Measurements from ENCODE around the gene RCC2.

DNA sequence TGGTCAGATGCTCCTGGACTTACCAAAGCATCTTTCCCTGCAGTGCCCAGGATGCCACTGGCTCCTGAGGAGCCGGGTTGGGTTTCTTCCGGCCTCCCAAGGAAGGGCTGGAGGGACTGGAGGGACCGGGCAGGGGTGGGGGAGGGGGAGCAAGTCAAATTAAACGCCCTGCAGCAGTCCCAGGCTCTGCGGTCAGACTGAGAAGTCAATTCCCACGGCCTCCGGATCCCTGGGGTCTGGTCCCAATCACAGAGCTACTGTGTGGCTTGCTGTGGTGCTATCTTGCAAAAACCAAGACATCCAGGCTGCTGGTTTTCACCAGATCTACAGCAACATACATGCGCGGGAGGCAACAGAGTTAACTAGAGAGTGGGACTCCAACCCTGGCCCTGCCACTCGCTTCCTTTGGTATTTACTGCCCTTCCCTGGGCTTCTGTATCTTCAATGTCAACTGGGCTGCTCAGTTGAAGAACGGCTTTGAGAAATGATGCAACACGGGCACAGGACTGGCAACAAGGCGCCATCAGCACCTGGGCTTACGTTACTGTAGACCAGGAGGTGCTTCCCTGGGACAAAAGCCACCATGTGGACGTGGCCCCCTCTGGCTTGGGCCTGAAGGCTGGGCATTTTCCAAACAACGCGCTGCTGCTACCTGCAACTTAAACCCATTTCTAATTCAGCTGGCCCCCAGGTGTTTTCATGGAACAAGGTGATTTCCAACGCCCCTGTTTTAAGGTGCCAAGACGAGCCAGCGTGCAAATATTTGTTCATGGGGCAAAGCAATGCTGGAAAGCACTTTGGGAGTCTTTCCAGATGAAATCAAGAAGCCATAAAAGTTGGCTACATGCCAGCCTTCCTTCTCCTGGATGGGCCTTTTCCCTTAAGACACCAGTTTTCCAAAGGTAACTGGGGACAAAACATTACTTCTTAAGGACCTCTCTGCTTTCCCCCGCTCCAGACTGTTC lies 11.5 kb downstream of the RCC2 start:
- TF ChIP-seq, protein P1, sequence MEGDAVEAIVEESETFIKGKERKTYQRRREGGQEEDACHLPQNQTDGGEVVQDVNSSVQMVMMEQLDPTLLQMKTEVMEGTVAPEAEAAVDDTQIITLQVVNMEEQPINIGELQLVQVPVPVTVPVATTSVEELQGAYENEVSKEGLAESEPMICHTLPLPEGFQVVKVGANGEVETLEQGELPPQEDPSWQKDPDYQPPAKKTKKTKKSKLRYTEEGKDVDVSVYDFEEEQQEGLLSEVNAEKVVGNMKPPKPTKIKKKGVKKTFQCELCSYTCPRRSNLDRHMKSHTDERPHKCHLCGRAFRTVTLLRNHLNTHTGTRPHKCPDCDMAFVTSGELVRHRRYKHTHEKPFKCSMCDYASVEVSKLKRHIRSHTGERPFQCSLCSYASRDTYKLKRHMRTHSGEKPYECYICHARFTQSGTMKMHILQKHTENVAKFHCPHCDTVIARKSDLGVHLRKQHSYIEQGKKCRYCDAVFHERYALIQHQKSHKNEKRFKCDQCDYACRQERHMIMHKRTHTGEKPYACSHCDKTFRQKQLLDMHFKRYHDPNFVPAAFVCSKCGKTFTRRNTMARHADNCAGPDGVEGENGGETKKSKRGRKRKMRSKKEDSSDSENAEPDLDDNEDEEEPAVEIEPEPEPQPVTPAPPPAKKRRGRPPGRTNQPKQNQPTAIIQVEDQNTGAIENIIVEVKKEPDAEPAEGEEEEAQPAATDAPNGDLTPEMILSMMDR (IDR thresholded peaks at IDR 0.05; ENCODE audit: low read length): no peak
- TF ChIP-seq EZH2 (IDR thresholded peaks at IDR 0.05; ENCODE audit: borderline replicate concordance, low read length): no peak

Data from OCI-LY1 (cell line).